NCI-H1092 (cell line): Measurements from ENCODE around the gene COL5A1.

Source experiments
- DNase-seq: peaks from one replicate; lab custom pipeline; 2025; lab: John Stamatoyannopoulos, UW

The COL5A1 gene

DNA sequence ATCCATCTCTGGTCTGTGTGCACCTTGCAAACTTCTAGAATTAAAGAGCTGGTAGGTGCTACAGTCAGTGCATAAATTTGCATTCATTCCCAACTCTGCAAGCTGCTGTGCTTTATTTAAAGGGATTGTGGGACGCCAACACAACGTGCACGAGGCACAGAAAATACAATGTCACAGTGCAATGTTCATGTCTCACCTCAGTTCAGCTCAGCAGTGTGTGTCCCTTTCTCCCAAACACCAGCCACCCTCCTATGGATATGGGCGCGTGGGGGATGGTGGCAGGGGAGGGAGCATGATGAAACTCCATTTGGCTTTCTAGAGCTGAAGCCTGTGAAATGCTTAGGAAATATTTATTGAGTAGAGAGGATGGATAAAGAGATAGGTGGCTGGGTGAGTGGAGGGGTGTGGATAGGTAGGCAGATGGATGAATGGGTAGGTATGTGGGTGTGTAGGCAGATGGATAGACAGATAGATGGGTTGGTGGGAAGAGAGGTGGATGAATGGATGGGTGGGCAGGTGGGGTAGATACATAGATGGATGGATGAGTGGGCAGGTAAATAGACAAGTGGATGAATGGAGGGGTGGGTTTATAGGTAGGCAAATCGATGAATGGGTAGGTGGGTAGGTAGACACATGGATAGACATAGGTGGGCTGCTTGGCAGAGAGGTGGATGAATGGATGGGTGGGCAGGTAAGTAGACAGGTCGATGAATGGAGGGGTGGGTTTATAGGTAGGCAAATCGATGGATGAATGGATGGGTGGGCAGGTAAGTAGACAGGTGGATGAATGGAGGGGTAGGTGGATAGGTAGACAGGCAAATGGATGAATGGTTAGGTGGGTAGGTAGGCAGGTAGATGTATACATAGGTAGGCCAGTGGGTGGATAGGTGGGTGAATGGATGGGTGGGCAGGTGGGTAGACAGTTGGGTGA, 146.3 kb downstream of the COL5A1 start:
- no peak for DNase-seq

DNA sequence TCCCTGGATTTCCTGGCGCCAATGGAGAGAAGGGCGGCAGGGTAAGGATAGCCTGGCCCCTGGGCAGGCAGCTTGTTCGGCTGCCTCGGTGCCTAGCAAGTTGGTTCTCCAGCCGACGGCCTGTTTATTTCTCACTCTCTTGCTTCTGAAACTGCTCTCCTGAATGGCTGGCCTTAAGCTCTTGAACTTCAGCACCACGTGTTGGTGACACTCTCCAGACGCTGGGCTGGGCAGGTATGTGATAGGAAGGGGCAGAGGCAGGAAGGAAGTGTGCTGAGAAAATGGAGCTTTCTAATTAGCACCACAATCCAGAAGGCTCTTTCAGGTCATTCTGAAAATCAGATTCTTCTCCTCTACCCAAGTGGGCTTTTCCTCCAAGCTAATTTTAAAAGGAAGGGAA, 147.6 kb downstream of the COL5A1 start:
- no peak for DNase-seq

GRCh38 chr9:134791009-134791408, 149.4 kb downstream of the COL5A1 start:
- no peak for DNase-seq

GRCh38 chr9:134792627-134793026, 151.0 kb downstream of the COL5A1 start:
- DNase-seq, result no peak

GRCh38 chr9:134793288-134794188, 151.9 kb downstream of the COL5A1 start:
- no peak for DNase-seq

- no peak for DNase-seq
These were observed 153.2 kb downstream of the COL5A1 start for GRCh38 chr9:134794663-134795370.

- DNase-seq, result no peak
These were observed 153.8 kb downstream of the COL5A1 start for GRCh38 chr9:134795446-134795845.

GRCh38 chr9:134796882-134797281, 155.3 kb downstream of the COL5A1 start:
- no peak for DNase-seq

DNA sequence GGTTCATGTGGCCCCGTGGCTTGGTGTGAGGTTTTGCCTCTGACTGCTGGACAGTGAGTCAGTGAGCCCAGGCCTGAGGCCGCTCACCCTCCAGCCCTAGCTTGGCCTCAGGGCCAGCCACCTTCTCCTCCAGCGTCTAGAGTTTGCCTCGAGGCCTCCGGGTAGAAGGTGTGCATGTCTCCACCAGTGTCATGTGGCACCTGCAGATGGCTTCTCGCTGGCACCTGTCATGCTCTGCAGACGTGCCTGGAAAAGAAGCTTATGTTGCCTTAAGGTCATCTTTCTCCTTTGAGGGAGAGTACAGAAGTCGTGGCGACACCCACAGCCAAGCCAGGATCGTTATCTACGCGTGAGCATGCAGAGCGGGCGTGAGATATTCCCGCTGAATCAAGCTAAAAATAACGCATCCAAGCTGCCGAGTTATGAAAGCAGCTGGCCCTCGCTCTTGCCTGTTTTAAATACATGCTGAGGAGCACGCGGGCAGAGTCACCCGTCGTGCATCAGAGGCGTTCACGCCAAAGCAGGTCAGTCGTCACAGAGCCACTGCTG, 159.3 kb downstream of the COL5A1 start:
- DNase-seq, result no peak

DNA sequence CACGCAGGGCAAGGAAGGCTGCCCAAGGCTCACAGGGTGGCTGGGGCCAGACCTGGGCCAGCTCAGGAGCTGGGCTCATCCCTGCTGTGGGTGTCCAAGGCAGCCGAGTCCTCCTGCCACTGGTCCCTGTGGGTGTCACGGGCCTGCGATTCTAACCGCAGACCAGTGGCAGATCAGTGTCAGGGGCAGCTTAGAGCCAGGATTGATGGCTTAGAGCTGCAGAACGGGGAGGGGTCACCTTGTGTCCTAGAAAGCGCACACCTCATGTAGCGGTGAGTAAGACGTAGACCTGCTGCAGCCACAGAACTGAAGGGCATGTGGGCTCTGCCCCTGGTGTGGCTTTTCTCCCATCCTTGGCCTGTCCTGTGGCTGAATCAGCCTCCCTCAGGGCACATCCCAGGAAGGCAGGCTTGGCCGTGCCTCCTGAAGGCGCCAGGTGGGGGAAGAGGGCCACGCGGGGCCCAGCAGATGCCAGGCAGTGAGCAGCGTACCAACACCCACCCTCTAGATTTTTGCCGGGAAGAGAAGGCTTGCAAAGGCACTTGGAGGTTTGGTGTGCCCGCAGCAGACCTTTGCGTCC, 160.7 kb downstream of the COL5A1 start:
- DNase-seq, result no peak

GRCh38 chr9:134804871-134805270, 163.3 kb downstream of the COL5A1 start:
- DNase-seq, result no peak

- no peak for DNase-seq
These were observed 166.3 kb downstream of the COL5A1 start for GRCh38 chr9:134807716-134808446.

DNA sequence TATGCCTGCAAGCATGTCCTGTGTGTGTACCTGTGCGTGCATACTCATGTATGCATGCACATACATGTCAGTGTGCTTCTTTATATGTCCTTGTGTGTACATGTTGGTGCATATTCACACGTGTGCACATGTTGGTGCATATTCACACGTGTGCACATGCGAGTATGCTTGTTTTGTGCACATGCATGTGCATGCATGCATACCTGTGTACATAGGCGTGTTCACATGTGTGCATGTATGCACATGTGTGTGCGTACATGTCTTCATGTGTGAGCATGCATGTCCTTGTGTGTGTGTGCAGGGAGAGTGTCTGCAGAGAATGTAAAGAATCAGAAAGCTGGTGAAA, 166.8 kb downstream of the COL5A1 start:
- no peak for DNase-seq

DNA sequence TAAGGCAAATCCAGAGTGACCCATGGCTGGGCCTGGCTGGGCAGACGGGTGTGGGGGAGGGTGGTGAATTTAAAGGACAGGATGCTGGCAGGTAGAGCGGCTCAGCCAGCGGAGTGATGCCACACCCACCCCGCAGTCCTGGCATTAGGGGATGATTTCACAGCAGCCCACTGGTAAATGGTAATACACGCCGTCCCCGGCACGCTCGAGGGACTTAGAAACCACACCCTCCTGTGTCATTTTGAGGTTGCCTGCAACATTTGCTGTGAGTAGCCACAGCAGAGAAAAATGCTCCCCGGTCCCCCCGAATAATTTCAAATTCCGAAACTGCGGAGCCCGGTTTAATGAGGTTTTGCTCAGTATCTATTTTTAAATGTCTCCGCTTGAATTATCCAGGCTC, 167.7 kb downstream of the COL5A1 start:
- no peak for DNase-seq

GRCh38 chr9:134809826-134810225, 168.2 kb downstream of the COL5A1 start:
- no peak for DNase-seq

- no peak for DNase-seq
These were observed 169.6 kb downstream of the COL5A1 start for GRCh38 chr9:134811079-134811672.

DNA sequence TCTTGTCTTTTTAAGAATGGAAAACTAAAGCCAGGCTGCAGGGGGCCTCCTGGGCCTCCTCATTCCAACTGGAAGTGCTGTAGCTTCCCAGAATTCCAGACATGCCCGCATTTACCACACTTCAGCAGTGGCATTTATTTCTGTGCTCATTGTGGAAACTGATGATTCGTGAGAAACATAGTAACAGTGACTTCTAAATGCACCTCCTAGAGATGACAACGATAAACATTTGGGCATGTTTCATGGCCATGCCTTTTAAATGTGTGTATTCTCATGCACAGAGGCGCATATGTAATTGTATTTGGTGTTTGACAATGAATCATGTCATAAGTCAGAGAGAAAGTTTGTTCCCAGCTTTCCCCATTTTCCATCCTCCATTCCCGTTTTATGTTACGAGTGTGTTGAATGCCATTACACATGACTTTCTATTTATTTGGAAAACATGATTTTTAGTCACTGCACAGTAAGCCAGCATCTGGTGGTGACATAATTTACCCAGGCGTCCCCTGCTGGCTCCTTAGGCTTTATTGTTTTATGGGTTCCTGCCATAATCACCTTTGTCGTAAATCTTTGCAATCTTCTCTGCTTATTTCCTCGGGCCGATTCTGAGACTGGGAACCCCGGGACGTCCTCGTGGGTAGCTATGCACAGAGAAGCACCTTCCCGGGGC, 170.2 kb downstream of the COL5A1 start:
- no peak for DNase-seq

DNA sequence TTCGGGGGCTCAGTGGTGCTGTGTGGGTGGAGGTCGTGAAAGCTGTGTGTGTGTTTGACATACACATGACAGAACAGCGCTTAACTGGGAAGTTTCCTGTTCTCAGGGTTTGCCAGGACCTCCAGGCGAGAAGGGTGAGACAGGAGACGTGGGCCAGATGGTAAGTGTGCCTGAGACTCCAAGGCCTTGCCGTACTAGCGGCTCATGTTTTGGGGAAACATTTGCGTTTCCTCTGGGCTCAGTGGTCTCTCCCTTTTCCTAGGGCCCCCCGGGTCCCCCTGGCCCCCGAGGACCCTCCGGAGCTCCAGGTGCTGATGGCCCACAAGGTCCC, 170.7 kb downstream of the COL5A1 start:
- no peak for DNase-seq

GRCh38 chr9:134813841-134814240, 172.2 kb downstream of the COL5A1 start:
- DNase-seq, result no peak

DNA sequence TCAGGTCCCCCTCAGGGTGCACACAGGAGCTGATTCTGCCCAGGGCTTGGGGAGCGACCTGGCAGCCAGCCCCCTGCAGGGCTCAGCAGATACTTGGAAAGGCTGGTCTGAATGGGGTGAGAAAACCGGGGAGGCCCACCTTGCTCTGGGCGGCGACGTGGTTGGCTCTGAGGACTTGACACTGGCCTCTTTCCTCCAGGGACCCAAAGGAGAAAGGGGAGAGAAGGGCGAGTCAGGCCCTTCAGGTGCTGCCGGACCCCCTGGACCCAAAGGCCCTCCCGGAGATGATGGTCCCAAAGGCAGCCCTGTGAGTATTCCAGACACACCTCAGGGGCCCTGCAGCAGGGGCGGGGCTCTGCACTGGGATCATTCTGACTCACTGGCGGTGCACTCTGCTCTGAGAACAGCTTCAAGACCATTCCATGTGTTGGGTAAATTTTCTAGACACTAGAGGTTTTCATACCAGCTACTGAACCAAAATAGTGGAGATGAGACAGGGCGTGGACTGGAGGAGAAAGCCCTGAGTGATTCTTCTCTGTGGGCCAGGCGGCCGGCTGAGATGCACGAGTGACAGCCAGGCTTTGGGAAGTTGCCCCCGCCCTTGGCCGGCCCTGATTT, 173.1 kb downstream of the COL5A1 start:
- no peak for DNase-seq
